Measurements from ENCODE around the gene BEND7. TPM values are rescaled to one million over a fixed set of nuclear protein-coding genes. Genes with fewer than 3 reads are reported as not detected.

Gene BEND7
- total RNA-seq, 1 experiment from 2014 or later: 12.8 TPM

- Mint-ChIP-seq H3K4me1 (no peaks in the 10 kb centered on the region), H3K4me3 (no peak overlapping the region), H3K36me3 (no peaks in the 10 kb centered on the region), H3K9me3 (no peaks in the 10 kb centered on the region), H3K27ac (no peak overlapping the region), H3K27me3 (ENCODE audit: low read depth) (no peaks in the 10 kb centered on the region)
- no peak for ATAC-seq
- ChIA-PET POLR2A (no interaction called here), CTCF (no interaction called here)
- no peak for DNase-seq (ENCODE audit: low spot score)
- TF ChIP-seq ZMAT4 (CRISPR knock-in tag; IDR thresholded peaks at IDR 0.05): no peak
- TF ChIP-seq NFE2L1 (CRISPR knock-in tag; IDR thresholded peaks at IDR 0.05): no peak
- TF ChIP-seq ZNF532 (CRISPR knock-in tag; IDR thresholded peaks at IDR 0.05; ENCODE audit: borderline replicate concordance): no peak
- no peak for TF ChIP-seq ZNF219 (CRISPR knock-in tag; IDR thresholded peaks at IDR 0.05; ENCODE audit: borderline replicate concordance)
- TF ChIP-seq FOXP1 (CRISPR knock-in tag; IDR thresholded peaks at IDR 0.05; ENCODE audit: borderline replicate concordance): no peak
- TF ChIP-seq ZNF671 (CRISPR knock-in tag; IDR thresholded peaks at IDR 0.05): no peak
- TF ChIP-seq ZNF138 (CRISPR knock-in tag; conservative IDR thresholded peaks at IDR 0.05): no peak
- no peak for TF ChIP-seq HMGA2 (CRISPR knock-in tag; IDR thresholded peaks at IDR 0.05)
- no peak for TF ChIP-seq ESRRA (CRISPR knock-in tag; IDR thresholded peaks at IDR 0.05; ENCODE audit: borderline replicate concordance)
- TF ChIP-seq ZNF232 (CRISPR knock-in tag; IDR thresholded peaks at IDR 0.05): no peak
- no peak for TF ChIP-seq ZNF317 (CRISPR knock-in tag; IDR thresholded peaks at IDR 0.05; ENCODE audit: borderline replicate concordance, low read depth)
- no peak for TF ChIP-seq FOXP4 (CRISPR knock-in tag; IDR thresholded peaks at IDR 0.05)
These were observed 16.2 kb downstream of the BEND7 start for GRCh38 chr10:13512564-13512963.

GRCh38 chr10:13511409-13511808, 17.4 kb downstream of the BEND7 start:
- no peak for DNase-seq (ENCODE audit: low spot score)
- Mint-ChIP-seq H3K4me3 (no peak overlapping the region), H3K9me3 (no peaks in the 10 kb centered on the region), H3K27ac (no peak overlapping the region), H3K36me3 (no peaks in the 10 kb centered on the region), H3K4me1 (no peaks in the 10 kb centered on the region), H3K27me3 (ENCODE audit: low read depth) (no peaks in the 10 kb centered on the region)
- POLR2A ChIA-PET: no interaction called here
- no peak for TF ChIP-seq ATF6 (CRISPR knock-in tag; IDR thresholded peaks at IDR 0.05)
- no peak for TF ChIP-seq ZNF425 (CRISPR knock-in tag; conservative IDR thresholded peaks at IDR 0.05)
- TF ChIP-seq KAT7 (CRISPR knock-in tag; IDR thresholded peaks at IDR 0.05; ENCODE audit: borderline replicate concordance): no peak
- no peak for TF ChIP-seq SMAD3 (CRISPR knock-in tag; IDR thresholded peaks at IDR 0.05; ENCODE audit: borderline replicate concordance)
- TF ChIP-seq FOXJ3 (CRISPR knock-in tag; IDR thresholded peaks at IDR 0.05; ENCODE audit: borderline replicate concordance): no peak
- TF ChIP-seq ATF1 (CRISPR knock-in tag; IDR thresholded peaks at IDR 0.05): no peak
- TF ChIP-seq CREB1 (CRISPR knock-in tag; IDR thresholded peaks at IDR 0.05): no peak
- CTCF ChIA-PET: interaction anchor here (0.7 to 1.5 kb wide), 4 partner anchors 25 to 101 kb away, joined by 3 to 8 read pairs (median 4); no protein-coding TSS in a partner anchor
- no peak for ATAC-seq

Measured in WTC11 (cell line).